GM19193 (cell line): ENCODE data around the gene TLCD5.

Experiments
- POLR2A ChIP-seq: IDR thresholded peaks from 4 replicates; pipeline ENCODE4 v1.6.1; 2011; ENCODE audit not compliant: insufficient read depth, insufficient read length; ENCODE audit errors: extremely low read depth

Gene TLCD5

GRCh38 chr11:120381401-120381800 lies 56.3 kb downstream of the TLCD5 start:
- TF ChIP-seq POLR2A, result no peak
